HG03175 (cell line): ENCODE data around the gene CCL27.

Experiments
- ATAC-seq: cut with Tn5 transposase; IDR thresholded peaks from one replicate; pipeline ENCODE4 v1.9.1; 2021; ENCODE audit warnings: mild to moderate bottlenecking, moderate library complexity; ENCODE audit not compliant: unreplicated experiment

Gene CCL27

GRCh38 chr9:34628656-34629490, 33.6 kb downstream of the CCL27 start, which contains the start of gene ARID3C:
TSS of gene ARID3C (minus strand) at chr9:34629066. CDS start at chr9:34628014, 1,052 bp downstream.
- no peak for ATAC-seq

GRCh38 chr9:34627716-34628655, 34.5 kb downstream of the CCL27 start:
- no peak for ATAC-seq

- ATAC-seq, result no peak
Measured at GRCh38 chr9:34625186-34625486, 37.3 kb downstream of the CCL27 start.

GRCh38 chr9:34624475-34625185, 37.8 kb downstream of the CCL27 start:
- no peak for ATAC-seq

GRCh38 chr9:34623374-34624235, 38.9 kb downstream of the CCL27 start:
- no peak for ATAC-seq

- ATAC-seq, result peak; percentile 99
Measured at GRCh38 chr9:34620061-34620994, 42.1 kb downstream of the CCL27 start, which contains the start of gene DCTN3. TSS of gene DCTN3 (minus strand) at chr9:34620495. CDS start at chr9:34620464, 31 bp downstream.

GRCh38 chr9:34615132-34615531, 47.3 kb downstream of the CCL27 start:
- ATAC-seq, result no peak

- peak; percentile 53 for ATAC-seq
Measured at GRCh38 chr9:34612788-34613390, 49.6 kb downstream of the CCL27 start.
